Kidney (tissue), 14 donors: ENCODE measurements around the gene INCENP. TPM values are rescaled to one million over a fixed set of nuclear protein-coding genes. Genes with fewer than 3 reads are reported as not detected.

Source experiments
- DNase-seq, 5 donors: peaks; one replicate each; pipeline ENCODE4 v3.0.0-alpha.2; 2013 to 2020
- FAIRE-seq: peaks from 2 replicates; lab custom pipeline; 2012; peaks lifted over from hg19 to GRCh38; lab: Jason Lieb, UNC
- H3K27ac ChIP-seq, 2 donors: one replicate each; pipeline ENCODE4 v1.7.0; 2013; ENCODE audit warnings: low read depth in 2 of 2, low read length in 2 of 2, inconsistent platforms in 1 of 2
- H3K27me3 ChIP-seq: one replicate; pipeline ENCODE4 v1.7.1; 2013; ENCODE audit warnings: low read length, inconsistent platforms; ENCODE audit not compliant: control insufficient read depth, insufficient read depth
- H3K36me3 ChIP-seq, 3 donors: one replicate each; pipeline versions ENCODE4 v1.7.0 to v1.7.1; 2013; ENCODE audit warnings: low read length in 3 of 3, control low read depth in 1 of 3, inconsistent platforms in 1 of 3; ENCODE audit not compliant: insufficient read depth in 3 of 3, control insufficient read depth in 2 of 3
- H3K4me1 ChIP-seq, 3 donors: one replicate each; pipeline versions ENCODE4 v1.7.0 to v1.7.1; 2013; ENCODE audit warnings: low read length in 3 of 3, inconsistent platforms in 1 of 3, low read depth in 1 of 3; ENCODE audit not compliant: control insufficient read depth in 2 of 3, insufficient read depth in 2 of 3
- H3K4me3 ChIP-seq, 3 donors: one replicate each; pipeline versions ENCODE4 v1.7.0 to v1.8.1; 2013; ENCODE audit warnings: low read length in 3 of 3, control low read depth in 1 of 3, inconsistent platforms in 1 of 3
- H3K9ac ChIP-seq, 3 donors: one replicate each; pipeline versions ENCODE4 v1.7.0 to v1.7.1; 2013; ENCODE audit warnings: low read length in 3 of 3, control low read depth in 1 of 3, inconsistent platforms in 1 of 3
- H3K9me3 ChIP-seq, 3 donors: one replicate each; pipeline versions ENCODE4 v1.7.0 to v1.7.1; 2013; ENCODE audit warnings: low read length in 3 of 3, control low read depth in 1 of 3, inconsistent platforms in 1 of 3; ENCODE audit not compliant: control insufficient read depth in 2 of 3, insufficient read depth in 1 of 3
- CTCF ChIP-seq: IDR thresholded peaks from 3 replicates; pipeline ENCODE4 v1.5.1; 2012; ENCODE audit warnings: mild to moderate bottlenecking, moderate library complexity, borderline replicate concordance; ENCODE audit not compliant: insufficient read depth; ENCODE audit errors: extremely low read depth
- intact Hi-C: fragments of 100-400 bp; cut with DNase I; formaldehyde crosslinking; loops from one replicate; pipeline ENCODE4 v1.11.1; 2022
- polyA plus RNA-seq: library from polyadenylated mRNA; stranded (reverse); fragments of 350-450 nt; fragmentation: Illumina TruSeq; extraction: RNeasy Lipid Tissue Mini Kit (QIAGEN cat#74804); gene quantifications from one replicate; pipeline ENCODE4 v1.2.3, GENCODE V29; 2014; ENCODE audit warnings: low read depth, low replicate concordance; ENCODE audit not compliant: insufficient read depth
- total RNA-seq: library from RNA; stranded (reverse); fragmentation: NEBNext Ultra II Directional; extraction: Animal tissue kit (Norgen Biotek cat#: 25700); gene quantifications from one replicate; pipeline ENCODE4 v1.2.1, GENCODE V29; 2021
- donor health status: control.
- donor health status: control.
- donor health status: control.
- donor health status: control.
- donor health status: control.
- donor health status: DM: yes; HTN: yes; CAD: no.
- donor health status: Normal renal cell carcinoma (clear cell type).

Gene INCENP
- total and polyA plus RNA-seq, 2 donors from 2014 or later: 2.9 to 17.5 TPM

- intact Hi-C loops: no loop called here
- peak; percentile 82 for TF ChIP-seq CTCF
- Histone ChIP-seq H3K27ac (no peak overlapping the region), H3K27me3 (no peaks in the 10 kb centered on the region), H3K9ac (no peak overlapping the region), H3K9me3 (no peaks in the 10 kb centered on the region), H3K36me3 (no peaks in the 10 kb centered on the region), H3K4me1 (peaks cover 0 to 2% (median 0%) of the 10 kb centered on the region in 3 donors), H3K4me3 (no peak overlapping the region)
- DNase-seq: peak in 4 of 5 donors; percentile 78 to 95 (median 89)
- peak; percentile 74 for FAIRE-seq
Measured at GRCh38 chr11:62171261-62171723, 47.5 kb downstream of the INCENP start.

- FAIRE-seq: no peak
- no peak for TF ChIP-seq CTCF
- no peaks in the 10 kb centered on the region for H3K36me3 ChIP-seq
- H3K9me3 ChIP-seq: no peaks in the 10 kb centered on the region
- peaks cover 0 to 2% (median 0%) of the 10 kb centered on the region in 3 donors for H3K4me1 ChIP-seq
- DNase-seq: no peak
- no peak overlapping the region for H3K9ac ChIP-seq
- no peak overlapping the region for H3K27ac ChIP-seq
- no peaks in the 10 kb centered on the region for H3K27me3 ChIP-seq
- no peak overlapping the region for H3K4me3 ChIP-seq
- intact Hi-C loops: no loop called here
Measured at GRCh38 chr11:62172294-62172693, 48.5 kb downstream of the INCENP start.

GRCh38 chr11:62176766-62177165 lies 53.0 kb downstream of the INCENP start:
- no peak overlapping the region for H3K9ac ChIP-seq
- no peaks in the 10 kb centered on the region for H3K27me3 ChIP-seq
- H3K9me3 ChIP-seq: no peaks in the 10 kb centered on the region
- FAIRE-seq (no peak), DNase-seq (no peak)
- no peaks in the 10 kb centered on the region for H3K36me3 ChIP-seq
- TF ChIP-seq CTCF: no peak
- H3K27ac ChIP-seq: no peak overlapping the region
- no peak overlapping the region for H3K4me3 ChIP-seq
- H3K4me1 ChIP-seq: no peaks in the 10 kb centered on the region
- intact Hi-C loops: no loop called here

GRCh38 chr11:62179995-62180394 lies 56.2 kb downstream of the INCENP start:
- no peak overlapping the region for H3K4me3 ChIP-seq
- TF ChIP-seq CTCF: no peak
- H3K9me3 ChIP-seq: no peaks in the 10 kb centered on the region
- no peak for FAIRE-seq
- H3K36me3 ChIP-seq: no peaks in the 10 kb centered on the region
- intact Hi-C loops: no loop called here
- H3K9ac ChIP-seq: no peak overlapping the region
- no peaks in the 10 kb centered on the region for H3K27me3 ChIP-seq
- DNase-seq: no peak
- H3K4me1 ChIP-seq: no peaks in the 10 kb centered on the region
- no peak overlapping the region for H3K27ac ChIP-seq
